Caco-2 (cell line): ENCODE results near the gene ZNF629. TPM values are rescaled to one million over a fixed set of nuclear protein-coding genes. Genes with fewer than 3 reads are reported as not detected.

Source experiments
- BruUV-seq: library from RNA; stranded (reverse); fragments of 400-500 nt; replicated peaks from 2 replicates; lab custom pipeline; 2021; lab: Mats Ljungman, UMichigan
- CTCF ChIA-PET: fragments of 300-600 bp; sonication (Branson Sonifier 250); formaldehyde crosslinking; loops from one replicate; lab custom pipeline; 2022; ENCODE audit warnings: antibody characterized with exemption; lab: Charles Lee
- POLR2A ChIA-PET: fragments of 300-600 bp; sonication (Branson Sonifier 250); formaldehyde crosslinking; loops from one replicate; lab custom pipeline; 2022; ENCODE audit warnings: antibody characterized with exemption; lab: Charles Lee
- DNase-seq, 2 experiments: peaks; one replicate each; pipeline versions ENCODE4 v3.0.0 to v3.0.0-alpha.2; 2020 to 2022
- H3K27me3 ChIP-seq: replicated peaks from 2 replicates; pipeline ENCODE4 v1.6.0; 2011; ENCODE audit warnings: low read length; ENCODE audit not compliant: control insufficient read depth, insufficient read depth
- H3K36me3 ChIP-seq: 2 replicates; pipeline ENCODE4 v1.5.1; 2011; ENCODE audit warnings: low read length; ENCODE audit not compliant: control insufficient read depth, insufficient read depth
- H3K4me1 ChIP-seq: fragments of 250-450 bp; sonication (Bioruptor Pico); 2 replicates; pipeline ENCODE4 v1.5.1; 2020; ENCODE audit warnings: mild to moderate bottlenecking
- H3K4me3 ChIP-seq: 2 replicates; pipeline ENCODE4 v1.5.1; 2011; ENCODE audit warnings: low read depth, mild to moderate bottlenecking, control low read depth, low read length
- H3K9me3 ChIP-seq: fragments of 250-450 bp; sonication (Bioruptor Pico); 2 replicates; pipeline ENCODE4 v1.5.1; 2020; ENCODE audit warnings: mild to moderate bottlenecking, moderate library complexity
- H3K27ac Mint-ChIP-seq: one replicate; pipeline ENCODE4 v1.8.0; 2022; ENCODE audit warnings: mixed read lengths; ENCODE audit not compliant: unreplicated experiment
- H3K27me3 Mint-ChIP-seq: one replicate; pipeline ENCODE4 v1.8.0; 2022; ENCODE audit warnings: mixed read lengths; ENCODE audit not compliant: insufficient read depth, unreplicated experiment
- H3K36me3 Mint-ChIP-seq: one replicate; pipeline ENCODE4 v1.8.0; 2022; ENCODE audit warnings: mild to moderate bottlenecking, mixed read lengths; ENCODE audit not compliant: insufficient read depth, unreplicated experiment
- H3K4me1 Mint-ChIP-seq: one replicate; pipeline ENCODE4 v1.8.0; 2022; ENCODE audit warnings: low read depth, mixed read lengths; ENCODE audit not compliant: unreplicated experiment
- H3K4me3 Mint-ChIP-seq: one replicate; pipeline ENCODE4 v1.8.0; 2022; ENCODE audit warnings: mild to moderate bottlenecking, moderate library complexity, mixed read lengths; ENCODE audit not compliant: unreplicated experiment
- H3K9me3 Mint-ChIP-seq: one replicate; pipeline ENCODE4 v1.8.0; 2022; ENCODE audit warnings: mixed read lengths; ENCODE audit not compliant: unreplicated experiment
- CTCF ChIP-seq, 2 experiments: fragments of 200-600 bp in 1 of 2; IDR thresholded peaks; 1 replicate in 1 of 2; 2 replicates in 1 of 2; pipeline versions ENCODE4 v1.5.1 to v1.8.0; 2011 to 2022; ENCODE audit warnings: antibody characterized with exemption in 1 of 2, control low read depth in 1 of 2, inconsistent platforms in 1 of 2, low read depth in 1 of 2, low read length in 1 of 2, mild to moderate bottlenecking in 1 of 2, moderate library complexity in 1 of 2; ENCODE audit not compliant: insufficient read depth in 1 of 2, severe bottlenecking in 1 of 2, unreplicated experiment in 1 of 2
- intact Hi-C: fragments of 100-400 bp; cut with micrococcal nuclease; formaldehyde crosslinking; loops from one replicate; pipeline ENCODE4 v1.10.0; 2022; ENCODE audit not compliant: unreplicated experiment
- total RNA-seq: library from RNA; stranded (reverse); gene quantifications from 2 replicates; pipeline ENCODE4 v1.2.3, GENCODE V29; 2022

Gene ZNF629
- total RNA-seq, 1 experiment from 2014 or later: 20.6 TPM

GRCh38 chr16:30774367-30775130 lies 12.5 kb downstream of the ZNF629 start:
- H3K36me3 Mint-ChIP-seq: peaks cover 81% of the 10 kb centered on the region

GRCh38 chr16:30773826-30774225 lies 13.2 kb downstream of the ZNF629 start:
- H3K36me3 ChIP-seq: peaks cover 5% of the 10 kb centered on the region
- H3K36me3 Mint-ChIP-seq: peaks cover 80% of the 10 kb centered on the region
- no TSS peak for BruUV-seq
- H3K4me3 Mint-ChIP-seq: no peak overlapping the region
- no peak for DNase-seq
- no peak overlapping the region for H3K4me3 ChIP-seq
- POLR2A ChIA-PET: no interaction called here
- CTCF ChIA-PET: interaction anchor here (0.7 kb wide), 1 partner anchor 380 kb away, joined by 8 read pairs; no protein-coding TSS in a partner anchor
- TF ChIP-seq CTCF (IDR thresholded peaks at IDR 0.05; ENCODE audit: insufficient read depth in 1 of 2, low read depth in 1 of 2, low read length in 1 of 2, severe bottlenecking in 1 of 2, unreplicated experiment in 1 of 2): no peak
- H3K27ac Mint-ChIP-seq: no peak overlapping the region
- H3K9me3 ChIP-seq: no peaks in the 10 kb centered on the region
- peaks cover 10% of the 10 kb centered on the region for H3K4me1 Mint-ChIP-seq
- H3K4me1 ChIP-seq: peaks cover 12% of the 10 kb centered on the region
- intact Hi-C loops: loop anchor here (2.0 kb wide), 1 partner anchor 41 kb away; no protein-coding TSS in a partner anchor
- H3K9me3 Mint-ChIP-seq: no peaks in the 10 kb centered on the region
- no peaks in the 10 kb centered on the region for H3K27me3 Mint-ChIP-seq
- H3K27me3 ChIP-seq: no peaks in the 10 kb centered on the region

More at GRCh38 chr16:30774367-30775130, 12.5 kb downstream of the ZNF629 start:
- H3K4me3 Mint-ChIP-seq: peak overlapping the region; percentile 75
- Histone ChIP-seq H3K9me3 (no peaks in the 10 kb centered on the region), H3K27me3 (no peaks in the 10 kb centered on the region), H3K4me3 (no peak overlapping the region), H3K4me1 (peaks cover 12% of the 10 kb centered on the region), H3K36me3 (peaks cover 3% of the 10 kb centered on the region)
- DNase-seq: no peak
- ChIA-PET POLR2A (interaction anchor here (0.6 to 1.5 kb wide), 6 partner anchors 12 to 68 kb away, joined by 3 to 10 read pairs (median 3); partner anchors contain the start of genes PHKG2 and ZNF629), CTCF (interaction anchor here (0.7 to 1.5 kb wide), 4 partner anchors 12 to 380 kb away, joined by 3 to 8 read pairs (median 4); partner anchors contain the start of gene ZNF629)
- peaks cover 10% of the 10 kb centered on the region for H3K4me1 Mint-ChIP-seq
- peak overlapping the region; percentile 91 for H3K27ac Mint-ChIP-seq
- no TSS peak for BruUV-seq
- H3K27me3 Mint-ChIP-seq: no peaks in the 10 kb centered on the region
- no peaks in the 10 kb centered on the region for H3K9me3 Mint-ChIP-seq
- no peak for TF ChIP-seq CTCF (IDR thresholded peaks at IDR 0.05; ENCODE audit: insufficient read depth in 1 of 2, low read depth in 1 of 2, low read length in 1 of 2, severe bottlenecking in 1 of 2, unreplicated experiment in 1 of 2)
- intact Hi-C loops: loop anchor here (1.0 to 2.0 kb wide), 3 partner anchors 12 to 148 kb away; partner anchors contain the start of genes CFAP119 and RNF40

- Histone ChIP-seq H3K9me3 (no peaks in the 10 kb centered on the region), H3K4me1 (peaks cover 4% of the 10 kb centered on the region), H3K4me3 (no peak overlapping the region), H3K36me3 (peaks cover 10% of the 10 kb centered on the region), H3K27me3 (no peaks in the 10 kb centered on the region)
- no TSS peak for BruUV-seq
- Mint-ChIP-seq H3K36me3 (peaks cover 77% of the 10 kb centered on the region), H3K9me3 (no peaks in the 10 kb centered on the region), H3K27me3 (no peaks in the 10 kb centered on the region), H3K4me3 (no peak overlapping the region), H3K4me1 (peaks cover 2% of the 10 kb centered on the region), H3K27ac (no peak overlapping the region)
- no peak for DNase-seq
- CTCF ChIA-PET: no interaction called here
- intact Hi-C loops: no loop called here
- POLR2A ChIA-PET: interaction anchor here (0.6 kb wide), 1 partner anchor 34 kb away, joined by 3 read pairs; no protein-coding TSS in a partner anchor
- no peak for TF ChIP-seq CTCF (IDR thresholded peaks at IDR 0.05; ENCODE audit: insufficient read depth in 1 of 2, low read depth in 1 of 2, low read length in 1 of 2, severe bottlenecking in 1 of 2, unreplicated experiment in 1 of 2)
Measured at GRCh38 chr16:30771726-30772125, 15.3 kb downstream of the ZNF629 start.
